Measurements from ENCODE around the gene MYL12A. TPM values are rescaled to one million over a fixed set of nuclear protein-coding genes. Genes with fewer than 3 reads are reported as not detected.

Gene MYL12A
- total and polyA plus RNA-seq, 4 donors: 158 to 314 (median 179) TPM

DNA sequence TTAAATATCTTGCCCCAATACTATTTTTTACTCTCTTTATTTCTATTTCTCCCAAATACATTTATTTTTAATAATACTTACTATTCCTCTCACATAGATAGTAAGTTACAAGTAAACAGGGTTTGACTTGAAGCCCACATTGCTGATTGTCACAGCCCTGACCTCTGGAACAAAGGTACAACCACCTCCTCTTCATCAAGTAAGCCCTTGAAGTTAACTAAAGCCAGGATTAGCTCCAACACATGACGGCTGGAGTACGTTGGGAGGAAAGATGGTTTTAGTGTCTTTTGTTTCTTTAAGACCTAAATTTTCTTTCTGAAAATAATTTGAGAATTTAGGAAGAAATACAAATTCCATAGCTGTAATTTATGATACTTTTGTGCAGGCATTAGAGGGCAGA, 28.8 kb upstream of the MYL12A start:
- Histone ChIP-seq H3K4me1 (ENCODE audit: control insufficient read depth in 4 of 4, insufficient read depth in 4 of 4, low read length in 3 of 4) (peaks cover 0 to 11% (median 4%) of the 10 kb centered on the region in 4 donors), H3K36me3 (ENCODE audit: control insufficient read depth in 4 of 4, insufficient read depth in 3 of 4, low read depth in 1 of 4, low read length in 3 of 4) (peaks cover 0 to 3% (median 1%) of the 10 kb centered on the region in 4 donors), H3K9me3 (ENCODE audit: control insufficient read depth in 4 of 4, low read length in 3 of 4) (no peaks in the 10 kb centered on the region), H3K27me3 (ENCODE audit: control insufficient read depth in 4 of 4, insufficient read depth in 4 of 4, low read length in 3 of 4) (no peaks in the 10 kb centered on the region), H3K9ac (ENCODE audit: low read depth in 1 of 2, low read length in 2 of 2) (peak overlapping the region in 1 of 2 donors; percentile 86), H3K27ac (ENCODE audit: low read depth in 1 of 2, low read length in 2 of 2) (peak overlapping the region; percentile 11 to 23), H3K4me3 (ENCODE audit: low read depth in 1 of 3, low read length in 3 of 3) (peak overlapping the region in 2 of 3 donors; percentile 33 to 51)
- DNase-seq (ENCODE audit: low spot score): no peak
- WGBS: 47% methylated on average over 2 of the region's 2 CpGs
- peak; percentile 24 to 30 for TF ChIP-seq RXRA (IDR thresholded peaks at IDR 0.05)
- peak; percentile 26 for TF ChIP-seq YY1 (IDR thresholded peaks at IDR 0.05)
- TF ChIP-seq HNF4A (conservative IDR thresholded peaks at IDR 0.05): peak; percentile 61 to 62
- TF ChIP-seq, protein P1, sequence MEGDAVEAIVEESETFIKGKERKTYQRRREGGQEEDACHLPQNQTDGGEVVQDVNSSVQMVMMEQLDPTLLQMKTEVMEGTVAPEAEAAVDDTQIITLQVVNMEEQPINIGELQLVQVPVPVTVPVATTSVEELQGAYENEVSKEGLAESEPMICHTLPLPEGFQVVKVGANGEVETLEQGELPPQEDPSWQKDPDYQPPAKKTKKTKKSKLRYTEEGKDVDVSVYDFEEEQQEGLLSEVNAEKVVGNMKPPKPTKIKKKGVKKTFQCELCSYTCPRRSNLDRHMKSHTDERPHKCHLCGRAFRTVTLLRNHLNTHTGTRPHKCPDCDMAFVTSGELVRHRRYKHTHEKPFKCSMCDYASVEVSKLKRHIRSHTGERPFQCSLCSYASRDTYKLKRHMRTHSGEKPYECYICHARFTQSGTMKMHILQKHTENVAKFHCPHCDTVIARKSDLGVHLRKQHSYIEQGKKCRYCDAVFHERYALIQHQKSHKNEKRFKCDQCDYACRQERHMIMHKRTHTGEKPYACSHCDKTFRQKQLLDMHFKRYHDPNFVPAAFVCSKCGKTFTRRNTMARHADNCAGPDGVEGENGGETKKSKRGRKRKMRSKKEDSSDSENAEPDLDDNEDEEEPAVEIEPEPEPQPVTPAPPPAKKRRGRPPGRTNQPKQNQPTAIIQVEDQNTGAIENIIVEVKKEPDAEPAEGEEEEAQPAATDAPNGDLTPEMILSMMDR (IDR thresholded peaks at IDR 0.05; ENCODE audit: low read depth, low read length, missing input control): no peak
- TF ChIP-seq, protein P2, sequence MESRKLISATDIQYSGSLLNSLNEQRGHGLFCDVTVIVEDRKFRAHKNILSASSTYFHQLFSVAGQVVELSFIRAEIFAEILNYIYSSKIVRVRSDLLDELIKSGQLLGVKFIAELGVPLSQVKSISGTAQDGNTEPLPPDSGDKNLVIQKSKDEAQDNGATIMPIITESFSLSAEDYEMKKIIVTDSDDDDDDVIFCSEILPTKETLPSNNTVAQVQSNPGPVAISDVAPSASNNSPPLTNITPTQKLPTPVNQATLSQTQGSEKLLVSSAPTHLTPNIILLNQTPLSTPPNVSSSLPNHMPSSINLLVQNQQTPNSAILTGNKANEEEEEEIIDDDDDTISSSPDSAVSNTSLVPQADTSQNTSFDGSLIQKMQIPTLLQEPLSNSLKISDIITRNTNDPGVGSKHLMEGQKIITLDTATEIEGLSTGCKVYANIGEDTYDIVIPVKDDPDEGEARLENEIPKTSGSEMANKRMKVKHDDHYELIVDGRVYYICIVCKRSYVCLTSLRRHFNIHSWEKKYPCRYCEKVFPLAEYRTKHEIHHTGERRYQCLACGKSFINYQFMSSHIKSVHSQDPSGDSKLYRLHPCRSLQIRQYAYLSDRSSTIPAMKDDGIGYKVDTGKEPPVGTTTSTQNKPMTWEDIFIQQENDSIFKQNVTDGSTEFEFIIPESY (IDR thresholded peaks at IDR 0.05): no peak

DNA sequence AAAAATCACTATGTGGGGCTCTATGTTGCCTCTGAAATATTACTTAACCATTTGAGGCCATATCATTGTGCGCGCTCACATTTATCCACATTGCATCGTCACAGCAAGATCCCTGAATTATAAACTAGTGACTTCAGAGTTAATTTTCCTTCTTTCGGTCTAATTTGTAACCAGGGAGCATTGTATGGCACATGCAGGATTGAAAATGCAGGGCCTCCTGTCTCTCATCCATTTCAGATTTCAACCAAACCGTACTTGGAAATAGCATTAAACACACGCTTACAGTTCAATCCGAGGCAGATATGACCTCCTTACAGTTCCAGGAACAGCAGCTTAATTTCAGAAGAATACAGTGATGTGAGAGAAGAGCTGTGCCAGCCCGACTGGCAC, 28.4 kb upstream of the MYL12A start:
- Histone ChIP-seq H3K27me3 (ENCODE audit: control insufficient read depth in 4 of 4, insufficient read depth in 4 of 4, low read length in 3 of 4) (no peaks in the 10 kb centered on the region), H3K36me3 (ENCODE audit: control insufficient read depth in 4 of 4, insufficient read depth in 3 of 4, low read depth in 1 of 4, low read length in 3 of 4) (peaks cover 0 to 3% (median 1%) of the 10 kb centered on the region in 4 donors), H3K27ac (ENCODE audit: low read depth in 1 of 2, low read length in 2 of 2) (peak overlapping the region; percentile 11 to 23), H3K9me3 (ENCODE audit: control insufficient read depth in 4 of 4, low read length in 3 of 4) (no peaks in the 10 kb centered on the region), H3K4me1 (ENCODE audit: control insufficient read depth in 4 of 4, insufficient read depth in 4 of 4, low read length in 3 of 4) (peaks cover 2 to 11% (median 4%) of the 10 kb centered on the region in 4 donors), H3K4me3 (ENCODE audit: low read depth in 1 of 3, low read length in 3 of 3) (peak overlapping the region in 2 of 3 donors; percentile 33 to 51), H3K9ac (ENCODE audit: low read depth in 1 of 2, low read length in 2 of 2) (peak overlapping the region in 1 of 2 donors; percentile 86)
- no peak for TF ChIP-seq NR2F2 (IDR thresholded peaks at IDR 0.05)
- TF ChIP-seq, protein P2 (IDR thresholded peaks at IDR 0.05): peak; percentile 18
- no peak for DNase-seq (ENCODE audit: low spot score)
- WGBS: 47% methylated on average over 8 of the region's 8 CpGs

DNA sequence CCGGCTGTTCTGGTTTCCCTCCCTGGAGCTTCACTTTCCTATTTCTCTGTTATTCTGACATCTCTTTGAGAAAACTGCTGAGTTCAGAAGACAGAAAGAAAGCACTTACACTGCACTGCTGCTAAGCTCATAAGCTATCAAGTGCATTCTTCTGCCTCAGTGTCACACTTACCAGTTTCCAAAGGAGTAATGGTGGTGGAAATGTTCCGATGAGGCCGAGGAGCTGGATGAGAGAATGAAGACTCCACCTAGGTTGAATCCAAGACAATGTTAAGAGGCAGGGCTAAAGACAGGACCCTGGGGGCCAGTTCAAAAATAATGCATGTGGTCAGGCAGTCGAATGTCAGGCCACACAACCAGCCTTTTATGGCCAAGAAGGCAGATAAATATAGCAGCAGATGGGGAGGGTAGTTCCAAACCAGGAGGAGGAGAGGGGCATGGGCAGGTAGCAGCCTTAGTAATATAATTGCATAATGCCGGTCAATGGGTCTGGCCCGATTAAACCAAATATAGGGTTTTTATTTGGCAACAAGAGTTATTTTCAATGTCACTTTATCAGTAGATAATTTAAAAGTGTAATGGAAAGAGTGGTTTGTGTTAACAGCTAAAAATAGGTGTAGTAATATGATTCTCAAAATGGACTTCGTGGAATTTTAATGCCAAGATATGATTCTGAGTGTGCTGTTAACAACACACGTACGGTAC, 27.8 kb upstream of the MYL12A start, which contains the start of gene MYOM1:
Gene MYOM1 (minus strand): TSS at position 338 of the 705 bp plus-strand sequence. CDS start 4,745 bp downstream, outside the sequence.
- H3K36me3 ChIP-seq (ENCODE audit: control insufficient read depth in 4 of 4, insufficient read depth in 3 of 4, low read depth in 1 of 4, low read length in 3 of 4): peaks cover 0 to 3% (median under 1%) of the 10 kb centered on the region in 4 donors
- no peaks in the 10 kb centered on the region for H3K27me3 ChIP-seq (ENCODE audit: control insufficient read depth in 4 of 4, insufficient read depth in 4 of 4, low read length in 3 of 4)
- H3K27ac ChIP-seq (ENCODE audit: low read depth in 1 of 2, low read length in 2 of 2): peak within 1 kb of the TSS; percentile 11 to 23
- no peak for TF ChIP-seq FOXA1 (IDR thresholded peaks at IDR 0.05)
- TF ChIP-seq HNF4A (conservative IDR thresholded peaks at IDR 0.05): peak; percentile 40 to 51
- TF ChIP-seq, protein P3, sequence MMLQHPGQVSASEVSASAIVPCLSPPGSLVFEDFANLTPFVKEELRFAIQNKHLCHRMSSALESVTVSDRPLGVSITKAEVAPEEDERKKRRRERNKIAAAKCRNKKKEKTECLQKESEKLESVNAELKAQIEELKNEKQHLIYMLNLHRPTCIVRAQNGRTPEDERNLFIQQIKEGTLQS (IDR thresholded peaks at IDR 0.05): peak; percentile 47
- peak; percentile 46 for TF ChIP-seq YY1 (IDR thresholded peaks at IDR 0.05)
- peak in 1 of 2 donors; percentile 67 for TF ChIP-seq JUND (IDR thresholded peaks at IDR 0.05)
- peak; percentile 96 for TF ChIP-seq TAF1 (conservative IDR thresholded peaks at IDR 0.05)
- no peak for TF ChIP-seq HNF4G (IDR thresholded peaks at IDR 0.05)
- peak in 1 of 2 donors; percentile 59 for TF ChIP-seq RXRA (IDR thresholded peaks at IDR 0.05)
- TF ChIP-seq, protein P4, sequence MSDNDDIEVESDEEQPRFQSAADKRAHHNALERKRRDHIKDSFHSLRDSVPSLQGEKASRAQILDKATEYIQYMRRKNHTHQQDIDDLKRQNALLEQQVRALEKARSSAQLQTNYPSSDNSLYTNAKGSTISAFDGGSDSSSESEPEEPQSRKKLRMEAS (IDR thresholded peaks at IDR 0.05): peak; percentile 31
- TF ChIP-seq, protein P5, sequence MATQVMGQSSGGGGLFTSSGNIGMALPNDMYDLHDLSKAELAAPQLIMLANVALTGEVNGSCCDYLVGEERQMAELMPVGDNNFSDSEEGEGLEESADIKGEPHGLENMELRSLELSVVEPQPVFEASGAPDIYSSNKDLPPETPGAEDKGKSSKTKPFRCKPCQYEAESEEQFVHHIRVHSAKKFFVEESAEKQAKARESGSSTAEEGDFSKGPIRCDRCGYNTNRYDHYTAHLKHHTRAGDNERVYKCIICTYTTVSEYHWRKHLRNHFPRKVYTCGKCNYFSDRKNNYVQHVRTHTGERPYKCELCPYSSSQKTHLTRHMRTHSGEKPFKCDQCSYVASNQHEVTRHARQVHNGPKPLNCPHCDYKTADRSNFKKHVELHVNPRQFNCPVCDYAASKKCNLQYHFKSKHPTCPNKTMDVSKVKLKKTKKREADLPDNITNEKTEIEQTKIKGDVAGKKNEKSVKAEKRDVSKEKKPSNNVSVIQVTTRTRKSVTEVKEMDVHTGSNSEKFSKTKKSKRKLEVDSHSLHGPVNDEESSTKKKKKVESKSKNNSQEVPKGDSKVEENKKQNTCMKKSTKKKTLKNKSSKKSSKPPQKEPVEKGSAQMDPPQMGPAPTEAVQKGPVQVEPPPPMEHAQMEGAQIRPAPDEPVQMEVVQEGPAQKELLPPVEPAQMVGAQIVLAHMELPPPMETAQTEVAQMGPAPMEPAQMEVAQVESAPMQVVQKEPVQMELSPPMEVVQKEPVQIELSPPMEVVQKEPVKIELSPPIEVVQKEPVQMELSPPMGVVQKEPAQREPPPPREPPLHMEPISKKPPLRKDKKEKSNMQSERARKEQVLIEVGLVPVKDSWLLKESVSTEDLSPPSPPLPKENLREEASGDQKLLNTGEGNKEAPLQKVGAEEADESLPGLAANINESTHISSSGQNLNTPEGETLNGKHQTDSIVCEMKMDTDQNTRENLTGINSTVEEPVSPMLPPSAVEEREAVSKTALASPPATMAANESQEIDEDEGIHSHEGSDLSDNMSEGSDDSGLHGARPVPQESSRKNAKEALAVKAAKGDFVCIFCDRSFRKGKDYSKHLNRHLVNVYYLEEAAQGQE (IDR thresholded peaks at IDR 0.05): peak; percentile 74
- no peak for TF ChIP-seq NR2F2 (IDR thresholded peaks at IDR 0.05)
- no peak for TF ChIP-seq FOXA2 (IDR thresholded peaks at IDR 0.05)
- TF ChIP-seq SP1 (IDR thresholded peaks at IDR 0.05): peak; percentile 70
- 59% methylated on average over 9 of the region's 9 CpGs for WGBS
- H3K4me1 ChIP-seq (ENCODE audit: control insufficient read depth in 4 of 4, insufficient read depth in 4 of 4, low read length in 3 of 4): peaks cover 3 to 11% (median 4%) of the 10 kb centered on the region in 4 donors
- DNase-seq (ENCODE audit: low spot score): no peak
- H3K9ac ChIP-seq (ENCODE audit: low read depth in 1 of 2, low read length in 2 of 2): peak within 1 kb of the TSS in 1 of 2 donors; percentile 86
- H3K4me3 ChIP-seq (ENCODE audit: low read depth in 1 of 3, low read length in 3 of 3): peak within 1 kb of the TSS; percentile 20 to 51 (median 33)
- H3K9me3 ChIP-seq (ENCODE audit: control insufficient read depth in 4 of 4, low read length in 3 of 4): no peaks in the 10 kb centered on the region

Measured in liver (tissue), 9 donors.